GM19324 (cell line): Measurements from ENCODE around the gene LPP.

Experiments
- ATAC-seq: cut with Tn5 transposase; IDR thresholded peaks from one replicate; pipeline ENCODE4 v1.9.1; 2021; ENCODE audit warnings: mild to moderate bottlenecking, moderate library complexity; ENCODE audit not compliant: unreplicated experiment, low FRiP score

Gene LPP

DNA sequence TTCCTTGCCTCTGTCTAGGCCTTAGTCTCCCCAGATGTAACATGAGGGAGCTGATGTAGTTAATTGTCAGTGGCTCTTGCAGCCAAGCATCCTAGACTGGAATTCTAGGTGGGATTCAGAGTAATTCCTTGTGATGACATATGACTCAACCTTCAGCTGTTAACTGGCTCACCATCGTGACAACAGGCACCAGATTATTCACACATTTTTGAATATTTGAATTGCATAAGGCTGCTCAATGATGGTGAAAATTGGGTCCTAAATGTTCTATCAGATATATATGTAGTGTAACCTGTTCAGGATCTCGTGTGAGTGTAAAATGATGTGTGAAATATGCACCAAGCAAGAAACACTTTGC lies 405.1 kb downstream of the LPP start:
- no peak for ATAC-seq

DNA sequence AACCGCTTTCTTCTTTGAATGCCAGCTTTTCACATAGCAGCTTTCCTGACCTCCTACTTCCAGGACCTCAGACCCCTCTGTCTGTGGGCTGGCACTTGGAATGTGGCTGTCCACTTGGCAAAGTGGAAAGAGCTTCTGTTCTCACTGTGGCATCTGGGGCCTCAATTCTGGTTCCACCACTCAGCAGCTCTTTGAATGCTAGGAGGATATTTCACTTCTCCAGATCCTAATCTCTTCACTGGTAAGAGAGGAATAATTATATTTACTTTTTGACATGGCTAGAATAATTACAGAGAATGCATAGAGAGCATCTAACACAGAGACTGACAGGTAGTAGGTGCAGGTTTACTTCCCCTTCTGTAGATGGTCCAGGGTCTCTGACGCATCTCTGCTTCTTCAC lies 405.9 kb downstream of the LPP start:
- no peak for ATAC-seq

DNA sequence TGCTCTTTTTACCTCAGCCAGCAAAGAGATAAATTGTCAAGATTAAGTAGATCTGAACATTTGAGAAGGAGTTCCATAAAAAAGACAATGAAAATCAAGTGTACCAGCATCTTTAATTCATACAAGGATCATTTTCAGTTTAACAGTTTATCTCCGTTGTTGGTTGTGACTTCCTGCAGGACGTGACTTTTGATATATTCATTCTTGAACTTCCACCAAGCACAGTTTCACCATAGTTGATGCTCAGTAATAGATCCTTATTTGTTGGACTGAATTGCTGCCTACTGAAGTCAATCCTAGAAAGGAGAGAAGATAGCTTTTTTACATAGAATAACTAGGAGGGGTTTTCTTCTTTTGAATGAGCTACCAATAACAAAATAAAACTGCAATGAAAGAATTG lies 408.2 kb downstream of the LPP start:
- ATAC-seq: no peak

DNA sequence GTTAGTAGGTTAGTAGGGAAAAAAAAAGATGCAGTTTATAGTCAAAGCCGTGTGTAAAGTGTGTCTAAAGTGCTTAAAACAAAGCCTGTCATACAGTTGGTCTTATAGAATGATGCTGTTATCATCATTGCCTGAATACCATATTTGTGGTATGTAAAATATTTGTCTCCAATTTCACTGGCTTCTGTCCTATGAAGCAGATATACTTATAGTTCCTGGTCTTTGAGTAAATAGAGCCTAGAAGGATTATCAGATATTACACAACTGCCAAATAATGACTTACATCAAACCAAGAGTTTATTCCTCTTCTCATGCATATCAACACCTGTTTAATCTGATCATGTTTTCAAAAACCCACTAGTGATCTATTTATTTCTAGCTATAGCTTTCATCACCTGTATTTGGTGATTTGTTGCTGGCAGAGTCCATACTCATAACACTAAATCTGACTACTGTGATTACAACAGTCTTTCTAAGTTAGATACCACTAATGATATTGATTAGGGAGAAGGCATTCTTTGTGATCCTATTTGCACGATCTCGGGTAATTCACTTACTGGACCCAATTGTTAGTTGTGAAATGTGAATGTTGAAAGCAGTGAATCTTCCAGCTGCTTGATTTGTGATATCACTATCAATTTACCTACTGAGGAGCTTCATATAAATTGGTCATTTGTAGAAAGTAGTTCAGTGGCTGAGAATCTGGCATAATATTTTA lies 413.7 kb downstream of the LPP start:
- ATAC-seq: no peak

DNA sequence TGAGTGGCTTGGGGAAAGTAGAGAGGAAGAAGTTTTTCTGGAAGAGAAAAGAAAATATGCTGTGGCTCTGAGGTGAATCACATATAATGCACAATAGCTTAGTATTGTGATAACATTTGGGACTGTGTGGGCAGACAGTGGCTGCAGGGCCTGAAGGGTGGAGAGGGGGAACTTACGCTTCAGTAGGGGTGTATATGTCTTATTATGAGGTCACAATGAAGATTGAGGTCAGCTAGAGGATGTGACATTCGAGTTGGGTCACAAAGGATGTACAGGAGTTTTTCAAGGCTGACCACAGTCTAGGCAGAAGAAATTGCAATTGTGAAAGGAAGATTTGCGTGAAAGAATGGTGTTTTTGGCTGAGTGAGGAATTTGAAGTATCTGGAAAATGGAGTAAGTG lies 414.8 kb downstream of the LPP start:
- no peak for ATAC-seq

DNA sequence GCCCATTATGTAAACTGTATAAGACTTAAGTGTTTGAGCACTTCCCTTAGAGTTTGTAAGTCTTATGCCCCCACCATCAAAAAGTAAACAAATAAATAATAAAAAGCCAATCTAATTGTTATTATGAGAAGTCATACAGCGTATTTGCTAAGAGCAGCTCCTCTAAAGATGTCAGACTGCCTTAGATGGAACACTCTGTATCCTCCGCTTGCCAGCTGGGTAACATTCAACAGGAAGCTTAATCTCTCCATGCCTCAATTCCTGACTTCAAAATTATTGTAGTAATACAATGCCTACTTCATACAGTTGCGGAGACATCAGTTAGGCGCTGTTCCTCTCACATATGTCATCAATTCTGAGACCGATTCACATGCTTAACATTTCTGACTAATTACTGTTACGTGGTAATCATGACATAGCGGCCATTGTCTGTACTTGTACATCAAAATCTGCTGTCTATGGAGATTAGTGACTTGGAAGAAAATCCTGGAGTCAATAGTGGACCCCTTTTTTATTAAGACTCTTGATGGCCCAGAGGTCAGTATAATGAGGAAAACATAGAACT lies 417.7 kb downstream of the LPP start:
- ATAC-seq: no peak

DNA sequence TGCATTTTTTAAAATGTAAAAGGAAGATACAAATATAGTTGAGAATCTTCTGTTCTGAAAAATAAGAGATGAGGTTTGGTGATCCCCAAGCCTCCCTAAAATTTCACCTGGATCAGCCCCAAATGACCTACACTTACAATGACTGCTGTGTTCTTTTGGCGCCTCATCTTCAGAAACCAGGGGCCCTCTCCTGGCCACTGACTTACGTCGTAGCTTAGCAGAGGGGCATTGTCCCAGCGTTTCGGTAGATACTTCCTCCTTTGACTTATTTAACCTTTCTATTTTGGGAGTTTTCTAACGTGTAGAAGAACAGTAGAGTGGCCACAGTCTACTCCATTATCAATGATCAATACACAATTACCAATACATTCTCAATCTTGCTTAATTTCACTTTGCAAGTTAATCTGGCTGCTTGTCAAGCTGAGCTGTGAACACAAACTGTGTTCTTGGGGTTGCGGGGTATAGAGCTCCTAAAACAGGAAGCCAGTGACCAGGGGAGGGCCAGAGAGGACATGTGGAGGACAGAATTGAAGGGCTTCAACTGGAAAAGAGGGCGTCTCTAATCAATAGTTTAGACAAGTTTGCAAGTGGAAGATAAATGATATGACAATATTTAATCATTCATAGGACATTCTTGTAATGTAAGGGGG lies 419.5 kb downstream of the LPP start:
- no peak for ATAC-seq

DNA sequence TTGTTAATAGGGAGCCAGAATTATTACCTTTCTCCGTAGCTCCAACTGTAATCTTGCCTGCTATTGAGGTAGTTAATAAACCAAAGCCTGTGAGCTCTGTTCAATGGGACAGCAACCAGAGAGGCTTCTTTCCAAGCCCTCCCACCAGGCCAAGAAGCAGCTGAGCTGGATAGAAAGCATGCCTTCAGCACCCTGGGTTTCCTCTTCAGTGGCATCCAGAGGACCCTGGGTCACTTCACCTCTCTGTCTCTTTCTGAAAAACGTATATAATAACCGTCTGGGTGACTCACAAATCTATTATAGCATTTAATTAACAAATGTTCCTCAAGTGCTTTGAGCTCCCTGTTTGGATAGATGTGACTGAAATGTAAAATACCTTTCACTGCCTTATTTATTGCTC lies 420.0 kb downstream of the LPP start:
- no peak for ATAC-seq

DNA sequence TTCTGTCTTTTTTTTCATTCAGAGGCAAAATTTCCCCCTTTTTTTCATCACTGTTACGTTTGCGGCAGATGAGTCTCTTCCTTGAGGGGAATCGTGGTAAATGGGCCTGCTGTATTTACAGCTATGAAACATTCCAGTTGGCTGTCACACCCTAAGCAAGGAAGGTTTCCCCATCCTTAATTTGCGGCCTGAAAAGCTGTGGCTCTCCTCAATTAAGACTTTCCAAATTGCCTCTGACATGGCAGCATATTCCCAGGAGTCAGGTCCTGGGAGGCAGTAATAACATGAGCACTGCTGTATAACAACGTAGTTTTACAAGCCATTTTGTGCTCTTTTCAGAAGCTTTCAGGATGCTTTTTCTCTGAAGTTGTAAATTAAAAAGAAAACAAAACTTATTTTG lies 420.9 kb downstream of the LPP start:
- ATAC-seq: no peak

DNA sequence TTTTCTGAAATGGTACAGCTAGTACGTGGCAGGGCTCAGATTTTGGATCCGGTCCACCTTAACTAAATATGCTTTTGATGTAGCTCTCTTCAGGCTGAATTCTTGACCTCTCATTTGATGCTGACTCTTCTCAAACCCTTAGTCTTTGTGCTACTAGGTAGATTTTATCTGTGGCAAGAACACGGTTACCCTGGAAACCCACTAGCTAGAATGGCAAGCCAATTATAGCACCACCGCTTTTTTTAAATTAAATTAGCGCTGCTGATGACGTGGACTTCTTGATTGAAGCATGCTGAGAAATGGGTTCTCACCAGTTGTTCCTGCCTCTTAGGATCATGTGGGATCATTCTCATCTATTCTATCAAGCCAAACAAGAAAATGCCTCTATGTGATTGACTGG lies 421.5 kb downstream of the LPP start:
- ATAC-seq: no peak

DNA sequence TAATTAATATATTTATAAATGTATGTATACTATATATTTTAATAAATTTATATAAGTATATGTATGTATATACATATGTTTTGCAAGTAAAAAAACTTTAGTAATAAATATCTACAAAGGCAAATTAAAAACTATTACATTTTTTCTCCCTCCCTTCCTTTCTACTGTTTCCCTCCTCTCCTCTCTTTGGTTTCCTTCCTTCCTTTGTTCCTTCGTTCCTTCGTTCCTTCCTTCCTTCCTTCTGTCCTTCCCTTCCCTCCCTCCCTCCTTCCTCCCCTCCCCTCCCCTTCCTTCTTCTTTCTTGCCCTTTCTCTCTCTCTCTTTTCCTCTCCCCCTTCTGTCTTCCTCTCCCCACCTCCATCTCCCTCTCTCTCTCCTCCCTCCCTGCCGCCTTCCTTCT lies 423.6 kb downstream of the LPP start:
- no peak for ATAC-seq

DNA sequence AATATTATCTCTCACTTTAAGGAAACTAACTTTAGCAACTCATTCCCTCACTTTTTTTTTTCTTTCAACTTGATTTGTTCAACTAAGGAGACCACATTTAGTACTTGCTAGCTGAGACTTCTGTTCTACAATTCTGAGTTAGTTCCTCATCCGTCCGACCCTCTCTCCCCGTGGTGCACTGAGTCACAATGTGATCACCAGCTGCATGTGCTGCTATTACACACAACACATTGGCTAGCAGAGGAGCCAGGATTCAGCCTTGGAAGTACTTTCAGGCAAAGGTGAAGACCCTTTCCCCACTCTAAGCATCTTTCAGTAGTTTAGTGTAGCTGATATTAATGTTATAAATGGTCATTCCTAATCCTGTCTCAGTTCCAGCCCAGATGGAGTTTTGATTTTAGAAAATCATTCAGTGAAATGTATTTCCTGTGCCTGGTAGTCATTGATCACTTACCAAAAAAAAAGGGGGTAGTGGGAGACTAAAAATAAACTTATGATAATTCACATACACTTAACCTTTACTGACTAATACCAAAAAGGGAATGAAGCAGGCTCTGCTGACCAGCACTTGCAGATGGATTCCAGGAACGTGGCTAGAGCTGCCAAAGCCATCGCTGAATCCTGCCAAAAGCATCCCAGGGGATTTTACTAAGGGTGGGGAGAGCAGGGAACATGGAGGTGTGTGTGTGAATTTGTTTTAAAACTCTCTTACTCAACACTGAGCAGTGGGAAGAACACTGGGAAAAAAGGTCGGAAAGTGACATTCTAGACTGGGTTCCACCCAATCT lies 424.8 kb downstream of the LPP start:
- ATAC-seq: no peak

DNA sequence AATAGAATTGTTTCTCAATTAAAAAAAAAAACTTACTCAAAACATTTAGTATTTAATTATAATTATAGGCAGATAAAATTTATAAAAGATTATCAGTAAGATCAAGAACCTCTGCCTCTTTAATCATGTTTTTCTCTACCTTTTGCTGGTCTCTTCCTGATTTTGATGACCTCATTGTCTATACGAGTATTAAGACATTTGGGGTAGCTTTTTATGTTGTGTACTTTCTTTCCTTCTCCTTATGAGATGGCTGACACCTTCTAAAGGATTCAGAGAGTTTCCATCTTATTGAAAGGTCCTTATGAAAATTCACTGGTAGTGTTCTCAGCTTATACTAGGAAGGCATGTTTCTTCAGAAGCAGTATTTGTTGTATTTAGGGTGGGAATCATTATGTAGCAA lies 426.3 kb downstream of the LPP start:
- ATAC-seq: no peak

DNA sequence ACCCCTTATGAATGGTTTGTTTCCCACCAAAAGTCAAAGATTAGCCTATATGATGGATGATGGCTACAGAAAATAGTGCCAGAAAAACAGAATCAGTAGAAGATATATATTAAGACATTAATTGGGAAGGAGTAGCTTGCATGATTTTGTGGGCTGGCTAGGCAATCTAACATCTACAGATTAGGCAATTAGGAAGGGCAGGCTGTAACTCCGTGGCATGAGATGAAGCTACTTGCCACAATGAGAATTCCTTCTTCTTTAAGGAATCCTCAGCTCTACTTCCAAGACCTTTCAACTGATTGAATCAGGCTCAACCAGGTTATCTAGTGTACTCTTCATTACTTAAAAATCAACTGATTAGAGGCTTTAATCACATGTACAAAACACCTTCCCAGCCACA lies 426.7 kb downstream of the LPP start:
- ATAC-seq: no peak

DNA sequence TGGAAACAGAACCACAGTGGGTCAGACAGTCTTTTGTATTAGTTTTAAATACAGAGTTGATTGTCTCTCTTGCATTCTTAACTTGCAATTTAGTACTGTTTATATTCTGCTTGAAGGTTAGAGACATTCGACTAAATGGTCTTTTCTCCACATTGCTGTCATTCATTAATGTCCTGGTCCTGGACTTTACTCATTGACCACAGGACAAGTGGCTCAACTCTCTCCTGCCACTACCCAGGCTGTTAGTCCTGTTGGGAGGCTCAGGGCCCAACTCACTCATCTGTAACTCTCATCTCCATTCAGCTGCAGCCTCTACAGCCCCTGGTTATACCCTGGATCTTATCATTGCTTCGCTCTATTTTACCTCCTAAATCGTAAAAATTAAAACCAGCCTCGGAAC lies 427.4 kb downstream of the LPP start:
- ATAC-seq: no peak

DNA sequence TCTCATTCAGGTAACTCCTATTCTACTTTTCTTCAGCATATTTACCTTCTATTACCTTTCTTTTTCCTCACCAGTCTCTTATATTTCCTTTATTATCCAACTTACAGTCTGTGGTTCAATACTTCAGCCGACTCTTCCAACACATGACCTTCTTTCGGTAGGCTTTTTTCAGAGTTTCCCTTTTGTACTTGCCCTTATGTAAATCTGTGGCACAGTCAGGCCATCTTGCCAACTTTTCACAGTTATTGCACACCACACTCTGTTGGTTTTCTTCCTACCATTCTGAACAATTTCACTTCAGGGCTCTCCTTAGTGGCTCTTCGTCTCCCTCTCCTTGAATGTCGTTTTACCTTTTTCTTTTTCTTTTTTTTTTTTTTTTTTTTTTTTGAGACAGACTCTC lies 427.8 kb downstream of the LPP start:
- no peak for ATAC-seq

DNA sequence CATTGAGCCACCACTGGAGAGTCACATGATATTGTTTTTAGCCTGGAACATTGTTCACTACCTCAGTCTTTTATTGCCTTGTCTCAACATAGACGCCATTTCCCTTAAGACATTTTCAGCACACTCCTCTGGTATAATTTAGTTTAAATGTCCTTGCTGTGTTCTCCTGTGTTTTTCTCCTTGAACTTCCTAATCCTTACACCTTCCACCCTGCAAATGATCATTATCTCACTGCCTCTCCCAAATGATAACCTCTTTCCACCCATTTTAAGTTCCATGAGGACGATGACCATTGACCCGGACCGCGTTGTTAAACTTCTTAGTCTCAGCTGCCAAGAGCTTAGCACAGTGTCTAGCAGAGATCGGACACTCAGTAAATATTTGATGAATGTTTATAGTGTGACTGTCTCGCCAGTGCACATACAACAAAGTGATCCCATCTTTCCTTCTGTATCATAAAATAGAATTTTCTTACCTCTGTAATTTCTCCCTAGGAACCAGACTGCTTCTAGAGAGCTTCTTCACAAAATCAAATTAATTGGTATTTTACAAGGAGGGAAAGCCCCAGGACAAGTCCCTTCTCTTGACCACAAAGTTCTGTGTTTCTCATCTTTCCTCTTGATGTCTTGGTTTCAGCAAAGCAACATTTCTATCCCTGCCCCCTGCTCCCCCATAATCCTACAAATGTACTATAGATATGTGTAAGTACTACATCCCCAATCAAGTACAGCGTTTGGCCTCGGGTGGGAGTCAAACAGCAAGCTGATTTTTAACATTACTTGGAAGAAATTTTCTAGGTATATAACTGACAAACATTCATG lies 429.6 kb downstream of the LPP start:
- no peak for ATAC-seq

DNA sequence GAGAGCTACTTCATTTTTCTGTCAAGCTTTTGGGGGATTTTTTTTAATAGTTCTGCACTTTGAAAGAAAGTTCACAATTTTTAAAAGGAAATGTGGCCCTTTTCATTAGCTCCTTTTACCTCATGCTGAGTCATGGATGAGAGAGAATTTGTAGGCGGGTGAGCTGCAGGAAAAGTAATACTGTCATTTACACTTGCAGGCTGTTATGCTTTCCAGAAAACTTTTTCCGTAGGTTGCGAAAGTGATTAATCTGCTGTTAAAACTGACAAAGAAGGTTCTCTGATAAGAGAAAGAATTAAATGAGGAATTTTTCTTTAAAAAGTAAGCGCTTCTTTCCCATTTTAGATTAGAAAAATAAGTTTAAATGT lies 430.2 kb downstream of the LPP start:
- ATAC-seq: no peak

DNA sequence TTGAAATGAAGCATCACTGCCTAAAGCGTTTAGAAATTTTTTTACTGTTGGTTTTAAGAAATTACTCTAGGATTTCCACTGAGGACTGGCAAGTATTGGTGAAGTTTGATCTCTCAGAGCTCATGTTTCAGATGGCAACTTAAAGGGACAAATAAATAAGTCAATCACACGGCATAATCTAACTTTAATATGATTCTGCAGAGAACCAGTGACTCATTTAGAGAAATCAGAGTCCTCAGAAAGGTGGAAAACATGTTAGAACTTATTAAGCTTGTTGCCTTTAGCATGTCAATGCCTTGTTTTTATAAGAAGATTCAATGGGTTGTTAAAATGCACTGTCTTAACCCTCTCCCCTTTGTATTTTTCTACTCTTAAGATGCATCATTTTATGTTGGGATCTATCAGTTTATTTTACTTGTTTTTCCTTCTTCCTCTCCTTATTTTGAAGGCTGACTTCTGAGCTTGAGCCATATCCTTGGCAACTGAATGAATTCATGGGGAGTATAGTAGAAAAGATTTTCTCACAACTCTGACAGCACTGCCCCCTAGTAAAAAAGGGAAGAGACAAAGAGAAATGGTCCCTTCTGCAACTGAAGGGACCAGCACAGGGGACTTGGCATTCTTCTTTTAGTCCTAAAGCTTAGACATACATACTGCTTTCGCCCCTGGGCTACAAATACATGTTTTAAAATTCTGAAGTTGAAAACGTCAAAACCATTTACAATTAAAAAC lies 431.2 kb downstream of the LPP start:
- ATAC-seq: no peak

DNA sequence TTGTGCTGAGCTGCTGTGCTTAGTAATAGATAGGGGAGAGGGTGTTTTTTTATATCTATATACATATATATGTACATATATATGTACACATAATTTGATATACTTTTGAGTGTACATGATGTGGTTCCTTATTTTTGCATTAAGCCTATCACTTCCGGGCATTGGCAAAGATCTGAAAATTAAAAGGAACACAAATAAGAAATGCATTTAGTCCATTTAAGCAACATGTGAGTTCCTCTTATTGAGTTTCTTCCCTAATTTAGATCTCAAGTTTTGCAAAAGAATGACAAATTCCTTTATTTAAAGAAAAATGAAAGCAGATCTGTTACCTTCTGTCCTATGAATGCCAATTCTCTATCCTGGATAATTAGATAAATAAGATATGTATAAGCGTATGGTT lies 435.1 kb downstream of the LPP start:
- no peak for ATAC-seq
